Tongue (tissue), 2 donors: ENCODE results near the gene DIP2C. TPM values are rescaled to one million over a fixed set of nuclear protein-coding genes. Genes with fewer than 3 reads are reported as not detected.
"Not testable (repeated sequence)": the region's sequence is repeated elsewhere in the genome, so short reads cannot be mapped to it uniquely, and the experiment has no call there.

Experiments
- DNase-seq: peaks from one replicate; pipeline ENCODE4 v3.0.0-alpha.2; 2015
- total RNA-seq: library from RNA; depleted of rRNA; stranded (reverse); fragments of >200 nt; gene quantifications from one replicate; pipeline ENCODE4 v1.2.3, GENCODE V29; 2014

DIP2C gene
- total RNA-seq, 1 donor from 2014 or later = 39.0 TPM

- DNase-seq = not testable (repeated sequence)
These were observed 31.6 kb downstream of the DIP2C start for GRCh38 chr10:657816-658350.

- no peak for DNase-seq
These were observed 32.6 kb downstream of the DIP2C start for GRCh38 chr10:656883-657282.

GRCh38 chr10:655184-655583, 34.3 kb downstream of the DIP2C start:
- DNase-seq = no peak

GRCh38 chr10:654647-654996, 34.8 kb downstream of the DIP2C start:
- no peak for DNase-seq

- DNase-seq = no peak
These were observed 35.3 kb downstream of the DIP2C start for GRCh38 chr10:653991-654646.

- DNase-seq = not testable (repeated sequence)
These were observed 36.5 kb downstream of the DIP2C start for GRCh38 chr10:652832-653459.

GRCh38 chr10:652233-652632, 37.2 kb downstream of the DIP2C start:
- DNase-seq = peak; percentile 51

GRCh38 chr10:651692-652091, 37.8 kb downstream of the DIP2C start:
- peak; percentile 54 for DNase-seq

GRCh38 chr10:650886-651615, 38.4 kb downstream of the DIP2C start:
- no peak for DNase-seq

- DNase-seq = peak; percentile 60
These were observed 39.0 kb downstream of the DIP2C start for GRCh38 chr10:650441-650851.

- no peak for DNase-seq
These were observed 39.5 kb downstream of the DIP2C start for GRCh38 chr10:649798-650440.

- no peak for DNase-seq
These were observed 40.0 kb downstream of the DIP2C start for GRCh38 chr10:649445-649797.

GRCh38 chr10:647019-647418, 42.4 kb downstream of the DIP2C start:
- DNase-seq = not testable (repeated sequence)

- DNase-seq = no peak
These were observed 43.3 kb downstream of the DIP2C start for GRCh38 chr10:646118-646524.

- DNase-seq = no peak
These were observed 44.5 kb downstream of the DIP2C start for GRCh38 chr10:644943-645334.

- no peak for DNase-seq
These were observed 45.2 kb downstream of the DIP2C start for GRCh38 chr10:644076-644942.

GRCh38 chr10:642186-642890, 47.1 kb downstream of the DIP2C start:
- DNase-seq = no peak

GRCh38 chr10:641149-642010, 48.1 kb downstream of the DIP2C start:
- no peak for DNase-seq

GRCh38 chr10:640673-641045, 48.8 kb downstream of the DIP2C start:
- DNase-seq = no peak
